Endothelial cell (in vitro differentiated cells): Measurements from ENCODE around the gene WWP2. TPM values are rescaled to one million over a fixed set of nuclear protein-coding genes. Genes with fewer than 3 reads are reported as not detected.
"Not testable (repeated sequence)": the region's sequence is repeated elsewhere in the genome, so short reads cannot be mapped to it uniquely, and the experiment has no call there.

Source experiments
- DNase-seq: peaks from one replicate; pipeline ENCODE4 v3.0.0; 2021; ENCODE audit warnings: low spot score
- H3K27ac Mint-ChIP-seq: one replicate; pipeline ENCODE4 v1.8.0; 2021; ENCODE audit warnings: mixed read lengths, inconsistent platforms; ENCODE audit not compliant: unreplicated experiment
- H3K27me3 Mint-ChIP-seq: one replicate; pipeline ENCODE4 v1.8.0; 2021; ENCODE audit warnings: mild to moderate bottlenecking, moderate library complexity, mixed read lengths, inconsistent platforms; ENCODE audit not compliant: unreplicated experiment
- H3K36me3 Mint-ChIP-seq: one replicate; pipeline ENCODE4 v1.8.0; 2021; ENCODE audit warnings: mild to moderate bottlenecking, low read depth, mixed read lengths, inconsistent platforms; ENCODE audit not compliant: unreplicated experiment
- H3K4me1 Mint-ChIP-seq: one replicate; pipeline ENCODE4 v1.8.0; 2021; ENCODE audit warnings: mild to moderate bottlenecking, mixed read lengths, inconsistent platforms; ENCODE audit not compliant: unreplicated experiment
- H3K4me3 Mint-ChIP-seq: one replicate; pipeline ENCODE4 v1.8.0; 2021; ENCODE audit warnings: mild to moderate bottlenecking, mixed read lengths, inconsistent platforms; ENCODE audit not compliant: unreplicated experiment
- H3K9me3 Mint-ChIP-seq: one replicate; pipeline ENCODE4 v1.8.0; 2021; ENCODE audit warnings: mixed read lengths, inconsistent platforms; ENCODE audit not compliant: unreplicated experiment
- total RNA-seq: library from RNA; stranded (reverse); fragmentation: NEBNext Ultra II Directional; extraction: Animal tissue kit (Norgen Biotek cat#: 25700); gene quantifications from one replicate; pipeline ENCODE4 v1.2.1, GENCODE V29; 2021; ENCODE audit not compliant: unreplicated experiment
- TF ChIP-seq, protein P1 (sequence below): fragments of 200-600 bp; sonication (generic); IDR thresholded peaks from one replicate; pipeline ENCODE4 v1.5.0; 2021; ENCODE audit warnings: antibody characterized with exemption; ENCODE audit not compliant: unreplicated experiment

WWP2 gene
- total RNA-seq, 1 donor from 2014 or later = 35.3 TPM

DNA sequence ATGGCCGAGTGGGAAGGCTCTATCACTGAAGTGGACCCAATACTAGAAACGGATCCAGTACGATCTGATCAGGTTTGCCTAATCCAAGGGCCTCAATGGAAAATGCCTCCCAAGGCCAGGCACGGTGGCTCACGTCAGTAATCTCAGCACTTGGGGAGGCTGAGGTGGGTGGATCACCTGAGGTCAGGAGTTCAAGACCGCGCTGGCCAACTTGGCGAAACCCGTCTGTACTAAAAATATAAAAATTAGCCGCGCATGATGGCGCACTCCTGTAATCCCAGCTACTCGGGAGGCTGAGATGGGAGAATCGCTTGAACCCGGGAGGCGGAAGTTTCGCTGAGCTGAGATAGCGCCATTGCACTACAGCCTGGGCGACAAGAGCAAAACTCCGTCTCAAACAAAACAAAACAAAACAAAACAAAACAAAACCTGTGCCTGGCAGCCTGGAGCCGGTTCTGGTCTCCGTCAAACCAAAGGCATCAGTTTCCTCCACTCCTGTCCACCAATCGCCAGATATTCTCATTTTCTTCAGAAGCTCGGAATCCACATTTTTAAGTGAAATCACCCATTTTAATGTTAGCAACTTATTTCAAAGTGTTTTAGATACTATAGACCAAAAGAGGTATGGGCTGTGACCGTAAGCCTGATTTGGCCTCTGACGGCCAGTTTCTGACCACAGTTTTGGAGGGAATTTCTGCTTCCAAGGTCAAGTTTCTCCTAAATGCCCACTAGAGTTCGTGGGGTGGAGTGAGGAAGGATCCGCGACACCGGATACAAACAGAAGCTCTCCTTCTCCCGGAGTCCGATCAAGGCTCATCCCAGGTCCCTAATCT is 36.4 kb upstream of the WWP2 start:
- H3K4me1 Mint-ChIP-seq = peaks cover 16% of the 10 kb centered on the region
- DNase-seq = no peak
- no peaks in the 10 kb centered on the region for H3K9me3 Mint-ChIP-seq
- peaks cover 3% of the 10 kb centered on the region for H3K36me3 Mint-ChIP-seq
- peak overlapping the region; percentile 99 for H3K27ac Mint-ChIP-seq
- TF ChIP-seq, protein P1, sequence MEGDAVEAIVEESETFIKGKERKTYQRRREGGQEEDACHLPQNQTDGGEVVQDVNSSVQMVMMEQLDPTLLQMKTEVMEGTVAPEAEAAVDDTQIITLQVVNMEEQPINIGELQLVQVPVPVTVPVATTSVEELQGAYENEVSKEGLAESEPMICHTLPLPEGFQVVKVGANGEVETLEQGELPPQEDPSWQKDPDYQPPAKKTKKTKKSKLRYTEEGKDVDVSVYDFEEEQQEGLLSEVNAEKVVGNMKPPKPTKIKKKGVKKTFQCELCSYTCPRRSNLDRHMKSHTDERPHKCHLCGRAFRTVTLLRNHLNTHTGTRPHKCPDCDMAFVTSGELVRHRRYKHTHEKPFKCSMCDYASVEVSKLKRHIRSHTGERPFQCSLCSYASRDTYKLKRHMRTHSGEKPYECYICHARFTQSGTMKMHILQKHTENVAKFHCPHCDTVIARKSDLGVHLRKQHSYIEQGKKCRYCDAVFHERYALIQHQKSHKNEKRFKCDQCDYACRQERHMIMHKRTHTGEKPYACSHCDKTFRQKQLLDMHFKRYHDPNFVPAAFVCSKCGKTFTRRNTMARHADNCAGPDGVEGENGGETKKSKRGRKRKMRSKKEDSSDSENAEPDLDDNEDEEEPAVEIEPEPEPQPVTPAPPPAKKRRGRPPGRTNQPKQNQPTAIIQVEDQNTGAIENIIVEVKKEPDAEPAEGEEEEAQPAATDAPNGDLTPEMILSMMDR = no peak
- peak overlapping the region; percentile 93 for H3K4me3 Mint-ChIP-seq
- H3K27me3 Mint-ChIP-seq = peaks cover 21% of the 10 kb centered on the region

DNA sequence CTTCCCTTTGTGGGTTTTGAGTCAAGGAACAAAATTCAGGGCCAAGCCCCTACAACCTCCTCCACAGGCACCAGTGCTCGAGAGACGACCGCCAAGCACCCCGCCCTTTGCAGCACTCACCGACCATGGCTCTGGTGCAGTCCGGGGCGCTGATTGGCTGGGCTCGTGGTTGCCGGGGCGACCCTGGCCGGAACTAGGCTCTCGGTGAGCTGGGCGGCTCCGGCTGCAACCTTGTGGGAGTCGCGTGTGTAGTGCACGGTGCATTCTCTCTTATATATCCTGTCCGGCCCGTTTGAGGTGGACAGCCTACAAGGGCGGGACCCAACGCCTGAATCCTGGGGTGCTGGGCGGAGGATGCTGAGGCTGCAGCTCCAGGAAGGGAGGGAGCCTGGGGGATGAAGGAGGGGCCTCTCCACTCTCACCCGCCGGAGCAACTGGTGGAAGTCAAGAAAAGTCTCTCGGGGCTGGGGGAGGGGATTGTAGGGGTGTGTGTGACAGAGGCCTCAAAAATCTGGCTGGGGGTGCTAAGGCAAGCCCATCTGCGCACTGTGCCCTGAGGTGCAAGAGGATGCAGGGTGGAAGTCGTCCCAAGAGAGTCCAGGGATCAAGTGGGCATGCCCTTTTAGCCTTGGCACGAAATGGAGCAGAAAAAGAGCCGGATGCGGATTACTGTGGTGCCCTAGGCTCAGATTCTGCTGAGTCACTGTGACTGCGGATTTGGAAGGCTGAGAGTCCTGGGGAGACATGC is 35.6 kb upstream of the WWP2 start, which contains the start of gene NQO1:
Gene NQO1 (minus strand): TSS at position 248 of the 748 bp plus-strand sequence. CDS start 121 bp downstream, at position 127.
- Mint-ChIP-seq H3K4me1 (peaks cover 16% of the 10 kb centered on the region), H3K27ac (peak within 1 kb of the TSS; percentile 99)

DNA sequence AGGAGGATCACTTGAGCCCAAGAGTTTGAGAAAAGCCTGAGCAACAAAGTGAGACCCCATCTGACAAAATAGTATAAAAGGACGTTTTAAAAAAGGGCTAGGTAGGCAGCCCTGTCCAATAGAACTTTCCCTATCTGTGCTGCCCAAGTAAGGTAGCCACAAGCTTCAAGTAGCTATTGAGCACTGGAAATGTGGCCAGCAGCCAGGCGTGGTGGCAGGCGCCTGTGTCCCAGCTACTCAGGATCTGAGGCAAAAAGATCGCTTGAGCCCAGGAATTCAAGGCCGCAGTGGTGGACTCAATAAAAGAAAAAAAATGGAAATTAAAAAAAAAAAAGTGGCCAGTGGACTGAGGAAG is 34.2 kb upstream of the WWP2 start:
- DNase-seq = no peak
- Mint-ChIP-seq H3K27ac (no peak overlapping the region), H3K27me3 (peaks cover 24% of the 10 kb centered on the region), H3K9me3 (no peaks in the 10 kb centered on the region), H3K4me1 (peaks cover 10% of the 10 kb centered on the region), H3K36me3 (peaks cover 4% of the 10 kb centered on the region), H3K4me3 (no peak overlapping the region)
- TF ChIP-seq, protein P1 = no peak

More for the DNA sequence above, 35.6 kb upstream of the WWP2 start, which contains the start of gene NQO1:
- H3K27me3 Mint-ChIP-seq = peaks cover 21% of the 10 kb centered on the region
- TF ChIP-seq, protein P1 = no peak
- peaks cover 4% of the 10 kb centered on the region for H3K36me3 Mint-ChIP-seq
- H3K4me3 Mint-ChIP-seq = peak within 1 kb of the TSS; percentile 93
- DNase-seq = peak; percentile 92
- H3K9me3 Mint-ChIP-seq = no peaks in the 10 kb centered on the region

DNA sequence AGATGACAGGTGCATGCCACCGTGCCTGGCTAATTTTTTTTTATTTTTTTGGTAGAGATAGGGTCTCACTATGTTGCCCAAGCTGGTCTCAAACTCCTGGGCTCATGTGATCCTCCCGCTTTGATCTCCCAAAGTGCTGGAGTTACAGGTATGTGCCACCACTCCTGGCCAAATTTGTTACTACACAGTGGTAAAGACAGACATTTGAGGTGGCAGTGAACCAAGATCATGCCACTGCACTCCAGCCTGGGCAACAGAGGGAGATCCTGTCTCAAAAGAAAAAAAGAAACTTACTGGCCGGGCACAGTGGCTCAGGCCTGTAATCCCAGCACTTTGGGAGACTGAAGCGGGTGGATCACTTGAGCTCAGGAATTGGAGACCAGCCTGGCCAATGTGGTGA is 33.1 kb upstream of the WWP2 start:
- H3K4me3 Mint-ChIP-seq, H3K4me1 Mint-ChIP-seq, H3K9me3 Mint-ChIP-seq, H3K27ac Mint-ChIP-seq, DNase-seq, H3K36me3 Mint-ChIP-seq: not testable (repeated sequence)
- peaks cover 22% of the 10 kb centered on the region for H3K27me3 Mint-ChIP-seq

DNA sequence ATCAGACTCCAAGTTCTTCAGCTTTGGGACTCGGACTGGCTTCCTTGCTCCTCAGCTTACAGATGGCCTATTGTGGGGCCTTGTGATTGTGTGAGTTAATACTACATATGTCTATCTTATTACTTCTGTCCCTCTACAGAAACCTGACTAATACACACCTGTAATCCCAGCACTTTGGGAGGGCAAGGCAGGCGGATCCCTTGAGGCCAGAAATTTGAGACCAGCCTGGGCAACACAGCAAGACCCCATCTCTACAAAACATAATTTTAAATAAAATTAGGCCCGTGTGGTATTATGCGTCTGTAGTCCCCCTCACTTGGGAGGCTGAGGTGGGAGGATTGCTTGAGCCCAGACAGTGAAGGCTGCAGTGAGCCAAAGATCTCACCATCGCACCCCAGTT is 30.9 kb upstream of the WWP2 start:
- peaks cover 16% of the 10 kb centered on the region for H3K27me3 Mint-ChIP-seq
- H3K4me1 Mint-ChIP-seq, H3K36me3 Mint-ChIP-seq: not testable (repeated sequence)

More for the DNA sequence above, 30.9 kb upstream of the WWP2 start:
- H3K4me3 Mint-ChIP-seq, H3K27ac Mint-ChIP-seq, H3K9me3 Mint-ChIP-seq, DNase-seq: not testable (repeated sequence)
